Stomach (tissue), 9 donors: ENCODE results near the gene ARHGAP15. TPM values are rescaled to one million over a fixed set of nuclear protein-coding genes. Genes with fewer than 3 reads are reported as not detected.

Experiments
- DNase-seq, 2 donors: peaks; one replicate each; pipeline versions ENCODE4 v3.0.0 to v3.0.0-alpha.2; 2013 to 2019
- H3K27ac ChIP-seq, 5 donors: fragments of 200-600 bp in 4 of 5; sonication (generic) in 4 of 5; one replicate each; pipeline ENCODE4 v1.5.1; 2013 to 2019; ENCODE audit warnings: mild to moderate bottlenecking in 1 of 5, moderate library complexity in 1 of 5
- H3K27me3 ChIP-seq, 3 donors: fragments of 200-600 bp; sonication (generic); one replicate each; pipeline ENCODE4 v1.5.1; 2017 to 2019; ENCODE audit warnings: mixed run types in 1 of 3
- H3K36me3 ChIP-seq, 4 donors: fragments of 200-600 bp; sonication (generic); 1 replicate in 3 of 4; 2 replicates in 1 of 4; pipeline ENCODE4 v1.5.1; 2016 to 2019
- H3K4me1 ChIP-seq, 4 donors: fragments of 200-600 bp; sonication (generic); one replicate each; pipeline ENCODE4 v1.5.1; 2016 to 2019
- H3K4me3 ChIP-seq, 4 donors: fragments of 200-600 bp; sonication (generic) in 3 of 4; one replicate each; pipeline ENCODE4 v1.5.1; 2016 to 2019; ENCODE audit warnings: mild to moderate bottlenecking in 1 of 4
- H3K9me3 ChIP-seq, 4 donors: fragments of 200-600 bp; sonication (generic); one replicate each; pipeline ENCODE4 v1.5.1; 2016 to 2019
- EP300 ChIP-seq: sonication (generic); formaldehyde crosslinking; IDR thresholded peaks from one replicate; pipeline ENCODE4 v1.6.1; 2017; ENCODE audit warnings: antibody characterized with exemption
- POLR2A ChIP-seq, 4 donors: fragments of 450-650 bp; IDR thresholded peaks; one replicate each; pipeline ENCODE4 v1.6.1; 2016; ENCODE audit warnings: antibody characterized with exemption in 4 of 4, control low read depth in 2 of 4, mild to moderate bottlenecking in 1 of 4, moderate library complexity in 1 of 4
- POLR2AphosphoS5 ChIP-seq, 3 donors: sonication (generic); formaldehyde crosslinking; IDR thresholded peaks; one replicate each; pipeline ENCODE4 v1.6.1; 2016; ENCODE audit warnings: antibody characterized with exemption in 3 of 3
- WGBS, 5 donors: extraction: QIAGEN DNeasy Blood & Tissue Kit in 3 of 5; methylation state at CpG; one replicate each; pipeline versions ENCODE4 v1.1.5 to v1.1.7; 2013 to 2018; 5-methylcytosine and 5-hydroxymethylcytosine counted together
- intact Hi-C: fragments of 100-400 bp; cut with DNase I; formaldehyde crosslinking; loops from one replicate; pipeline ENCODE4 v1.15.1; 2023; ENCODE audit warnings: low total_unique reads
- polyA plus RNA-seq, 3 donors: library from polyadenylated mRNA; stranded (reverse); fragments of 200-250 nt; gene quantifications; one replicate each; pipeline ENCODE4 v1.2.3, GENCODE V29; 2013
- total RNA-seq, 5 donors: library from RNA; depleted of rRNA; stranded (reverse); fragments of >200 nt; gene quantifications; one replicate each; pipeline versions ENCODE4 v1.1.0 to v1.2.3, GENCODE V29; 2014 to 2016
- TF ChIP-seq, protein P1 (sequence below), 7 experiments: fragments of 450-650 bp in 4 of 7; fragments of 200-600 bp in 3 of 7; sonication (generic) in 3 of 7; IDR thresholded peaks; one replicate each; pipeline ENCODE4 v1.5.1; 2016 to 2019; ENCODE audit warnings: antibody characterized with exemption in 7 of 7, control low read depth in 2 of 7, mild to moderate bottlenecking in 1 of 7
- donor health status: healthy with polysubstance abuse.
- donor health status: Bipolar disorder and iron deficiency.
- donor health status: healthy.

The ARHGAP15 gene
- total and polyA plus RNA-seq, 8 donors: 1.8 to 66.3 (median 6.8) TPM; not detected in 1

DNA sequence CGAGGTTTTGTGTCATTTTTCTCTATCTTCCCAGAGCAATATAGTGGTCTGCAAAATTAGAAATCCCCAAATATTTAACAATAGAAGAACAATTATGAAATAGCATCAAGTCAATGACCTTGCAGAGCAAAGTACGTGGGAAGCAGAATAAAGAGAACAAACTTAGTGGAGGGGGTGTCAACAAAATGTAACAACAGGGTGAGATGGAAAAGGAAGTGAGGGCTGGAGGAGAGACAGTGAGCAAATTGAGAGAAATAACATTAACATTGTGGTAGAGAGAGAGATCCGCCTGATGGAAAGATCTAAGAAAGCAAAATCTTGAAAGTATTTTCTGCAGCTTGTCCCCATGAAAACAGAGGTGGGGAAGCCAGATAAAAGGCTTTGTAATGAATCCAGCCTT, 23.4 kb downstream of the ARHGAP15 start:
- DNase-seq: no peak
- peaks cover 0 to 19% (median 3%) of the 10 kb centered on the region in 4 donors for H3K4me1 ChIP-seq
- H3K4me3 ChIP-seq: no peak overlapping the region
- 70 to 84% (median 79%) methylated on average over 3 of the region's 3 CpGs for WGBS, 5 donors
- H3K27me3 ChIP-seq: peaks cover 0 to 4% (median 0%) of the 10 kb centered on the region in 3 donors
- no peaks in the 10 kb centered on the region for H3K9me3 ChIP-seq
- H3K27ac ChIP-seq: no peak overlapping the region
- intact Hi-C loops: no loop called here
- no peak for TF ChIP-seq POLR2A (IDR thresholded peaks at IDR 0.05)
- no peak for TF ChIP-seq EP300
- TF ChIP-seq, protein P1, sequence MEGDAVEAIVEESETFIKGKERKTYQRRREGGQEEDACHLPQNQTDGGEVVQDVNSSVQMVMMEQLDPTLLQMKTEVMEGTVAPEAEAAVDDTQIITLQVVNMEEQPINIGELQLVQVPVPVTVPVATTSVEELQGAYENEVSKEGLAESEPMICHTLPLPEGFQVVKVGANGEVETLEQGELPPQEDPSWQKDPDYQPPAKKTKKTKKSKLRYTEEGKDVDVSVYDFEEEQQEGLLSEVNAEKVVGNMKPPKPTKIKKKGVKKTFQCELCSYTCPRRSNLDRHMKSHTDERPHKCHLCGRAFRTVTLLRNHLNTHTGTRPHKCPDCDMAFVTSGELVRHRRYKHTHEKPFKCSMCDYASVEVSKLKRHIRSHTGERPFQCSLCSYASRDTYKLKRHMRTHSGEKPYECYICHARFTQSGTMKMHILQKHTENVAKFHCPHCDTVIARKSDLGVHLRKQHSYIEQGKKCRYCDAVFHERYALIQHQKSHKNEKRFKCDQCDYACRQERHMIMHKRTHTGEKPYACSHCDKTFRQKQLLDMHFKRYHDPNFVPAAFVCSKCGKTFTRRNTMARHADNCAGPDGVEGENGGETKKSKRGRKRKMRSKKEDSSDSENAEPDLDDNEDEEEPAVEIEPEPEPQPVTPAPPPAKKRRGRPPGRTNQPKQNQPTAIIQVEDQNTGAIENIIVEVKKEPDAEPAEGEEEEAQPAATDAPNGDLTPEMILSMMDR (IDR thresholded peaks at IDR 0.05): no peak
- no peak for TF ChIP-seq POLR2AphosphoS5 (IDR thresholded peaks at IDR 0.05)
- no peaks in the 10 kb centered on the region for H3K36me3 ChIP-seq

DNA sequence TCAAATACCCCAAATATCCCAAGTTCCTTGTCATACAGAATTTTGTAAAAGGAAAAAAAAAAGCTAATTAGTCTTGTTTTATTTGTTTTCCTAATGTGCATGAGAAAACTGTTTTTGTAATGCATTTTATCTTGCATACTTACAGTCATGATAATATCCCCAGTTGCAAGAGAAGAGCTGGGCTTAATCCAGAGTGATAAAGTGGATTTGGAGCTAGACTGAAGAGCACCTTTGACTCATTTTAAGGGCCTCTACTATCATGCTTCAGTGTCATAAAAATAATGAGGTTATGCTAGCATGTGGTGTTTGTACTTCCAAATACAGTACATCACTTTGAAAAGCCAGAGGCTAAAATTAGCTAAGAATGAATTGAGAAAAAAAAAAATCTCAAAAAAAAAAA, 26.4 kb downstream of the ARHGAP15 start:
- DNase-seq: no peak
- peaks cover 0 to 40% (median 11%) of the 10 kb centered on the region in 4 donors for H3K4me1 ChIP-seq
- no peak overlapping the region for H3K4me3 ChIP-seq
- H3K36me3 ChIP-seq: no peaks in the 10 kb centered on the region
- H3K9me3 ChIP-seq: no peaks in the 10 kb centered on the region
- H3K27me3 ChIP-seq: peaks cover 0 to 4% (median 0%) of the 10 kb centered on the region in 3 donors
- H3K27ac ChIP-seq: no peak overlapping the region
- TF ChIP-seq EP300: no peak
- TF ChIP-seq, protein P1 (IDR thresholded peaks at IDR 0.05): no peak
- no peak for TF ChIP-seq POLR2AphosphoS5 (IDR thresholded peaks at IDR 0.05)
- TF ChIP-seq POLR2A (IDR thresholded peaks at IDR 0.05): no peak
- intact Hi-C loops: no loop called here

GRCh38 chr2:143157001-143157400, 27.8 kb downstream of the ARHGAP15 start:
- no peaks in the 10 kb centered on the region for H3K36me3 ChIP-seq
- intact Hi-C loops: no loop called here
- H3K27me3 ChIP-seq: peaks cover 0 to 5% (median 0%) of the 10 kb centered on the region in 3 donors
- no peak overlapping the region for H3K4me3 ChIP-seq
- no peaks in the 10 kb centered on the region for H3K9me3 ChIP-seq
- TF ChIP-seq EP300 (no peak), POLR2A (IDR thresholded peaks at IDR 0.05) (no peak), POLR2AphosphoS5 (IDR thresholded peaks at IDR 0.05) (no peak)
- TF ChIP-seq, protein P1 (IDR thresholded peaks at IDR 0.05): no peak
- no peak for DNase-seq
- H3K4me1 ChIP-seq: peaks cover 0 to 44% (median 11%) of the 10 kb centered on the region in 4 donors
- 49 to 78% (median 66%) methylated on average over 1 of the region's 1 CpG for WGBS, 5 donors
- no peak overlapping the region for H3K27ac ChIP-seq

DNA sequence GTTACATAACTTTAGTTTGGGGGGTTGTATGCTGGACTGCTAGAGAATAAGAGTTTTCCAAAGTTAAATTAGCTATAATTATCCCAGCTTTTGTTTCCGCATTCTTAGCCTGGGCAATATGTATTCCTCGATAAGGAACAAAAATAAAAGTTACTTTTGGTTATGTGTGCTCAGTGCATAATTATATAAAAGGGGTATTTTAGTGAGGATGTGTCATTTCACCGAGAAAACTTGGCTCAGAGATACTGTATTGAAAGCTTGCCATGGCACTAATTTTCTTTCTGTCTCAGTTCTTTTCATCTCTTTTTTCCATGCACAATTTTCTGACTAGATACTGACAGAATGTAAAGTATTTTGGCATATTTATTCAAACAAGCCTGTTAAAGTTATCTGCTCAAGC, 28.2 kb downstream of the ARHGAP15 start:
- DNase-seq: no peak
- Histone ChIP-seq H3K27ac (no peak overlapping the region), H3K4me3 (no peak overlapping the region), H3K27me3 (peaks cover 0 to 5% (median 0%) of the 10 kb centered on the region in 3 donors), H3K4me1 (peaks cover 0 to 48% (median 11%) of the 10 kb centered on the region in 4 donors), H3K9me3 (no peaks in the 10 kb centered on the region), H3K36me3 (no peaks in the 10 kb centered on the region)
- TF ChIP-seq POLR2A (IDR thresholded peaks at IDR 0.05) (no peak), POLR2AphosphoS5 (IDR thresholded peaks at IDR 0.05) (no peak), EP300 (no peak)
- TF ChIP-seq, protein P1 (IDR thresholded peaks at IDR 0.05): no peak
- WGBS, 5 donors: 45 to 63% (median 60%) methylated on average over 3 of the region's 3 CpGs
- intact Hi-C loops: no loop called here
